ENCODE results near the gene AGPS. TPM values are rescaled to one million over a fixed set of nuclear protein-coding genes. Genes with fewer than 3 reads are reported as not detected.

The AGPS gene
- total and polyA plus RNA-seq, 9 of the 15 experiments (the other 6 are each of a cell fraction or from before 2014, with no cell fraction given): 15.5 to 211 (median 63.1) TPM

DNA sequence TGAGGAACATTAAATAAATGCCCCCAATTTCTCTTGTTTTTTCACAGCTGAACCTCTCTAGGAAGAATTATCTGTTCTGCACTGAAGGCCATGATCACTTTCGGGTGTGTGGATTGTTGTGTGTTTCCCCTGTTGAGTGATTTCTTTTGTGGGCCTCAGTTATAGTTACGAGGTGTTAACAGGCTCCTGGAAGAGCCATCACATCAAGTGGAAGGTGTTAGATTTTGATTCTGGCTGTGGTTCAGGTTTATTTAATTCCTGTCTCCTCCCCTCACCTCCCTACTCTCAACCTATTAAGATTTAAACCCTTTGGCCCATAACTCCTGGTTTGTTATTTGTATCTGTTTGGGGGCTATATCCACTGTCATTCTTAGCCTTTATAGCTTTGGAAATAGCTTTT, 182.8 kb downstream of the AGPS start:
- no peak overlapping the region for H3K4me3 ChIP-seq
- no peaks in the 10 kb centered on the region for H3K79me2 ChIP-seq (ENCODE audit: control insufficient read depth, insufficient read depth, low read length)
- H3K4me1 ChIP-seq (replicated peaks in 1 of 2; ENCODE audit: control insufficient read depth in 2 of 2, insufficient read depth in 2 of 2, low read length in 2 of 2): no peaks in the 10 kb centered on the region
- no peak overlapping the region for H3K27ac ChIP-seq (ENCODE audit: extremely low read depth, low read depth, low read length)
- WGBS (ENCODE audit: insufficient coverage, low coverage, missing lambda C conversion rate): 8% methylated on average over 2 of the region's 2 CpGs
- no peaks in the 10 kb centered on the region for H3K9me1 ChIP-seq (ENCODE audit: control insufficient read depth, insufficient read depth, low read length)
- no peak overlapping the region for H3K4me2 ChIP-seq (ENCODE audit: insufficient read depth, low read length)
- in situ Hi-C loops (cut with MboI): no loop called here
- no peaks in the 10 kb centered on the region for H3K9me3 ChIP-seq (replicated peaks; ENCODE audit: control insufficient read depth, insufficient read depth, low read depth, low read length)
- H4K20me1 ChIP-seq (replicated peaks; ENCODE audit: control insufficient read depth, insufficient read depth, low read length): no peaks in the 10 kb centered on the region
- no peak overlapping the region for H3K9ac ChIP-seq (ENCODE audit: insufficient read depth in 1 of 2, low read depth in 2 of 2, low read length in 2 of 2)
- DNase-seq (ENCODE audit: extremely low read depth in 1 of 4, low spot score in 3 of 4): no peak
- intact Hi-C loops (cut with micrococcal nuclease): no loop called here
- BruUV-seq (replicated peaks): no TSS peak
- CTCF ChIA-PET (ENCODE audit: low intra/inter-chr PET ratio): no interaction called here
- no peak overlapping the region for H2AFZ ChIP-seq (ENCODE audit: low read depth, low read length)
- no peak for FAIRE-seq
- no peaks in the 10 kb centered on the region for H3K36me3 ChIP-seq (ENCODE audit: control insufficient read depth, insufficient read depth, low read length)
- POLR2A ChIA-PET: interaction anchor here (1.0 to 1.6 kb wide), 4 partner anchors 9 to 34 kb away, joined by 3 to 9 read pairs (median 4); no protein-coding TSS in a partner anchor
- H3K27me3 ChIP-seq (ENCODE audit: control insufficient read depth in 2 of 2, insufficient read depth in 2 of 2, low read length in 2 of 2): peaks cover 4 to 12% of the 10 kb centered on the region in 2 experiments; a peak in 2 of 5 replicates
- no peak for ATAC-seq
- TF ChIP-seq ZNF644 (tag; IDR thresholded peaks at IDR 0.05; ENCODE audit: low read depth) (no peak), MECOM (CRISPR knock-in tag; IDR thresholded peaks at IDR 0.05) (no peak), CHAMP1 (IDR thresholded peaks at IDR 0.05) (no peak), FUS (optimal IDR thresholded peaks at IDR 0.05; ENCODE audit: low read depth, low read length) (no peak), SRSF7 (optimal IDR thresholded peaks at IDR 0.05; ENCODE audit: low read depth, low read length) (no peak), ESRRB (CRISPR knock-in tag; IDR thresholded peaks at IDR 0.05; ENCODE audit: borderline replicate concordance) (no peak), TARDBP (IDR thresholded peaks at IDR 0.05) (no peak), HLTF (IDR thresholded peaks at IDR 0.05) (no peak), ARID4B (CRISPR knock-in tag; IDR thresholded peaks at IDR 0.05) (no peak), CHD1 (IDR thresholded peaks at IDR 0.05; ENCODE audit: low read length) (no peak), NFATC3 (IDR thresholded peaks at IDR 0.05) (no peak), ZNF551 (CRISPR knock-in tag; IDR thresholded peaks at IDR 0.05) (no peak), E2F6 (IDR thresholded peaks at IDR 0.05; ENCODE audit: borderline replicate concordance in 1 of 2, extremely low read depth in 1 of 2, insufficient read depth in 1 of 2, insufficient read length in 1 of 2, low read depth in 1 of 2, low read length in 1 of 2, poor library complexity in 1 of 2, severe bottlenecking in 1 of 2) (no peak), ELF4 (CRISPR knock-in tag; IDR thresholded peaks at IDR 0.05) (no peak)
